Measurements from ENCODE around the gene KMT5B. TPM values are rescaled to one million over a fixed set of nuclear protein-coding genes. Genes with fewer than 3 reads are reported as not detected.

KMT5B gene
- polyA plus RNA-seq, 3 donors: 12.2 to 22.0 (median 19.5) TPM

DNA sequence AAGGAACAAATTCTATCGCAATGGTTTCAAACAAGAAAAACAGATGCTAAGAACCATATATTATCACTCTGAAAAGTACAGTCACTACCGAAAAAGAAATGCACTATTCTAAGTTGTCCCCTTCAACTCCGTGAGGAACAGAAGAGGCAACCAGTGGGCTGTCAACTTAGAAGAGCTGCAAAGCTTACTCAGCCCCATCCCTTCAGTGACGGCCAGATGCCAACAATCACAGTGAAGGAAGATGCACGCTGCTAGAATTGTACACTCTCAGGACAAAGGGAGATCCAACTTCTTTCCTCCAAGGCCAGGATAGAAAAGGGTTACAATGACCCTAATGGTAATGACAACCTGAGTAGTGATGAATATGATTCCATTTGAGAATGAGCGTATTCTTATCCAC lies 53.4 kb downstream of the KMT5B start:
- Histone ChIP-seq H4K20me1 (ENCODE audit: insufficient read depth, low read length) (no peaks in the 10 kb centered on the region), H3K9ac (ENCODE audit: insufficient read depth, low read length, poor library complexity, severe bottlenecking) (no peak overlapping the region), H3K27me3 (ENCODE audit: control insufficient read depth in 2 of 2, insufficient read depth in 2 of 2, low read length in 2 of 2) (no peaks in the 10 kb centered on the region), H3K27ac (ENCODE audit: low read depth in 1 of 2, low read length in 2 of 2) (no peak overlapping the region), H2AFZ (ENCODE audit: insufficient read depth, low read depth, low read length, poor library complexity, severe bottlenecking) (no peak overlapping the region), H3K79me2 (ENCODE audit: insufficient read depth, low read length) (no peaks in the 10 kb centered on the region), H3K36me3 (replicated peaks in 1 of 2; ENCODE audit: control insufficient read depth in 1 of 2, insufficient read depth in 2 of 2, low read length in 2 of 2) (peaks cover 28 to 89% of the 10 kb centered on the region in 2 donors), H3K4me3 (replicated peaks in 1 of 3; ENCODE audit: low read depth in 2 of 3, low read length in 3 of 3) (no peak overlapping the region), H3K4me1 (ENCODE audit: control insufficient read depth in 1 of 2, insufficient read depth in 2 of 2, low read length in 2 of 2) (no peaks in the 10 kb centered on the region), H3K9me3 (replicated peaks in 1 of 2; ENCODE audit: control insufficient read depth in 1 of 2, insufficient read depth in 1 of 2, low read length in 2 of 2) (no peaks in the 10 kb centered on the region), H3K4me2 (replicated peaks; ENCODE audit: extremely low read depth, low read length, poor library complexity, severe bottlenecking) (no peak overlapping the region)
- TF ChIP-seq, protein P1, sequence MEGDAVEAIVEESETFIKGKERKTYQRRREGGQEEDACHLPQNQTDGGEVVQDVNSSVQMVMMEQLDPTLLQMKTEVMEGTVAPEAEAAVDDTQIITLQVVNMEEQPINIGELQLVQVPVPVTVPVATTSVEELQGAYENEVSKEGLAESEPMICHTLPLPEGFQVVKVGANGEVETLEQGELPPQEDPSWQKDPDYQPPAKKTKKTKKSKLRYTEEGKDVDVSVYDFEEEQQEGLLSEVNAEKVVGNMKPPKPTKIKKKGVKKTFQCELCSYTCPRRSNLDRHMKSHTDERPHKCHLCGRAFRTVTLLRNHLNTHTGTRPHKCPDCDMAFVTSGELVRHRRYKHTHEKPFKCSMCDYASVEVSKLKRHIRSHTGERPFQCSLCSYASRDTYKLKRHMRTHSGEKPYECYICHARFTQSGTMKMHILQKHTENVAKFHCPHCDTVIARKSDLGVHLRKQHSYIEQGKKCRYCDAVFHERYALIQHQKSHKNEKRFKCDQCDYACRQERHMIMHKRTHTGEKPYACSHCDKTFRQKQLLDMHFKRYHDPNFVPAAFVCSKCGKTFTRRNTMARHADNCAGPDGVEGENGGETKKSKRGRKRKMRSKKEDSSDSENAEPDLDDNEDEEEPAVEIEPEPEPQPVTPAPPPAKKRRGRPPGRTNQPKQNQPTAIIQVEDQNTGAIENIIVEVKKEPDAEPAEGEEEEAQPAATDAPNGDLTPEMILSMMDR (IDR thresholded peaks at IDR 0.05): no peak
- H3K4me1 Mint-ChIP-seq: no peaks in the 10 kb centered on the region
- intact Hi-C loops (cut with micrococcal nuclease): no loop called here
- no peaks in the 10 kb centered on the region for H3K9me3 Mint-ChIP-seq
- no peak overlapping the region for H3K4me3 Mint-ChIP-seq
- 75% methylated on average over 4 of the region's 6 CpGs for WGBS (ENCODE audit: insufficient coverage)
- no peak for DNase-seq
- H3K27me3 Mint-ChIP-seq (ENCODE audit: low read depth in 3 of 3): no peaks in the 10 kb centered on the region
- H3K36me3 Mint-ChIP-seq: peaks cover 60 to 65% of the 10 kb centered on the region in 2 donors
- H3K27ac Mint-ChIP-seq: no peak overlapping the region

DNA sequence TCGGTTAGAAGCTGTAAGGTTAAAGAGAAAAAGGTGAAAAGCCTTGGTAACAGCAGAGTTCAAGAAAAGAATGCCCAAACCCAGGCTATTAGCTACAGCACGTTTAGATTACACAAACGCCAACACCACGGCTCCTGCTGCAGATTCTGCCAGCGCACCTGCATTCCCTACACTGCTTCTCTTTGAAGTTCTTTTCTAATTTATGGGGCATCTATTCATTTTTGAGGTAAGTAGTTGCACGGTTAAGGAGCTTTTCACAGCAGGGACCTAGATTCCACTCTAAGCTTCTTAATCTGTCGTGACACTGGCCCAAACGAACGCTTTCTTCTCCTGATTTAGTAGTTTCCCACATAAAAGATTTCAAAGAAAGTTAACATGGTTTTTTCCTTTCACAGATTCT lies 53.9 kb downstream of the KMT5B start:
- Mint-ChIP-seq H3K27me3 (ENCODE audit: low read depth in 3 of 3) (no peaks in the 10 kb centered on the region), H3K36me3 (peaks cover 58 to 60% of the 10 kb centered on the region in 2 donors), H3K9me3 (no peaks in the 10 kb centered on the region), H3K4me3 (no peak overlapping the region), H3K4me1 (no peaks in the 10 kb centered on the region), H3K27ac (no peak overlapping the region)
- no peak for DNase-seq
- H3K4me1 ChIP-seq (ENCODE audit: control insufficient read depth in 1 of 2, insufficient read depth in 2 of 2, low read length in 2 of 2): no peaks in the 10 kb centered on the region
- WGBS (ENCODE audit: insufficient coverage): 98% methylated on average over 5 of the region's 9 CpGs
- H3K27ac ChIP-seq (ENCODE audit: low read depth in 1 of 2, low read length in 2 of 2): no peak overlapping the region
- no peaks in the 10 kb centered on the region for H3K79me2 ChIP-seq (ENCODE audit: insufficient read depth, low read length)
- H2AFZ ChIP-seq (ENCODE audit: insufficient read depth, low read depth, low read length, poor library complexity, severe bottlenecking): no peak overlapping the region
- no peaks in the 10 kb centered on the region for H4K20me1 ChIP-seq (ENCODE audit: insufficient read depth, low read length)
- H3K4me3 ChIP-seq (replicated peaks in 1 of 3; ENCODE audit: low read depth in 2 of 3, low read length in 3 of 3): no peak overlapping the region
- H3K27me3 ChIP-seq (ENCODE audit: control insufficient read depth in 2 of 2, insufficient read depth in 2 of 2, low read length in 2 of 2): no peaks in the 10 kb centered on the region
- intact Hi-C loops (cut with micrococcal nuclease): no loop called here
- H3K36me3 ChIP-seq (replicated peaks in 1 of 2; ENCODE audit: control insufficient read depth in 1 of 2, insufficient read depth in 2 of 2, low read length in 2 of 2): peaks cover 23 to 84% of the 10 kb centered on the region in 2 donors
- no peak overlapping the region for H3K9ac ChIP-seq (ENCODE audit: insufficient read depth, low read length, poor library complexity, severe bottlenecking)
- no peaks in the 10 kb centered on the region for H3K9me3 ChIP-seq (replicated peaks in 1 of 2; ENCODE audit: control insufficient read depth in 1 of 2, insufficient read depth in 1 of 2, low read length in 2 of 2)
- no peak overlapping the region for H3K4me2 ChIP-seq (replicated peaks; ENCODE audit: extremely low read depth, low read length, poor library complexity, severe bottlenecking)
- TF ChIP-seq, protein P1 (IDR thresholded peaks at IDR 0.05): no peak
